Measurements from ENCODE around the gene ACYP2.
"Not testable (repeated sequence)": the region's sequence is repeated elsewhere in the genome, so short reads cannot be mapped to it uniquely, and the experiment has no call there.

The ACYP2 gene

GRCh38 chr2:54306556-54306955 is 191.1 kb downstream of the ACYP2 start:
- no peaks in the 10 kb centered on the region; a peak in 1 of 22 replicates for H3K9me3 ChIP-seq (replicated peaks in 1 of 11)
- H3K36me3 ChIP-seq, result no peaks in the 10 kb centered on the region
- peaks cover 0 to 11% (median 2%) of the 10 kb centered on the region in 10 experiments; a peak in 7 of 20 replicates for H3K4me1 ChIP-seq
- no peak overlapping the region for H3K27ac ChIP-seq
- no peaks in the 10 kb centered on the region for H4K20me1 ChIP-seq
- no peaks in the 10 kb centered on the region for H3K27me3 ChIP-seq
- no peak for TF ChIP-seq Cebpa-rat (IDR thresholded peaks at IDR 0.05)
- H3K4me2 ChIP-seq, result no peak overlapping the region
- no peak overlapping the region for H3K4me3 ChIP-seq
- no peak overlapping the region for H3K9ac ChIP-seq

GRCh38 chr2:54308186-54308585 is 192.8 kb downstream of the ACYP2 start:
- no peak overlapping the region for H3K27ac ChIP-seq
- no peak for TF ChIP-seq Cebpa-rat (IDR thresholded peaks at IDR 0.05)
- H3K4me2 ChIP-seq, result no peak overlapping the region
- no peaks in the 10 kb centered on the region for H3K36me3 ChIP-seq
- H4K20me1 ChIP-seq, result no peaks in the 10 kb centered on the region
- H3K9me3 ChIP-seq (replicated peaks in 1 of 11), result peaks cover 0 to 10% (median 0%) of the 10 kb centered on the region in 11 experiments; a peak in 4 of 22 replicates
- peaks cover 0 to 11% (median 2%) of the 10 kb centered on the region in 10 experiments; a peak in 7 of 20 replicates for H3K4me1 ChIP-seq
- H3K4me3 ChIP-seq, result no peak overlapping the region
- H3K27me3 ChIP-seq, result no peaks in the 10 kb centered on the region
- no peak overlapping the region for H3K9ac ChIP-seq

DNA sequence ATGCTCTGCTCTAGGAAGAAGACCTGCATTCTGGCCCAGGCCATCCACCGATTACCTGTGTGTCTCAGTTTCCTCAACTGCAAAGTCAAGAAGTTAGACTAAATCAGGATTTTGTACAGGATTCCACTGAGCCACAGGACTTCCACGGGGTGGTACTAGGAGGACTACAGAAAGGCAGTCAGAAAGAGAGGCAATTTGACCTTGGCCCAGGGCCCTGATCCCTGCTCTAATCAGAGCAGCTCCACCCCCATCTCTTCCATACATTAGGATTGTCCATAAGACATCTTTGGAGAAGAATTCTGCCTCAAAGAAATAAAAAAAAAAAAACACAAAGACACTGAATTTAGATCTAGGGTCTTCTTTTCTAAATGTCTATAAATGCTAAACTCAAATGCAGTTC is 193.4 kb downstream of the ACYP2 start:
- H3K4me3 ChIP-seq, result no peak overlapping the region
- no peak overlapping the region for H3K27ac ChIP-seq
- H3K27me3 ChIP-seq, result no peaks in the 10 kb centered on the region
- peaks cover 0 to 11% (median 0%) of the 10 kb centered on the region in 11 experiments; a peak in 4 of 22 replicates for H3K9me3 ChIP-seq (replicated peaks in 1 of 11)
- no peak overlapping the region for H3K4me2 ChIP-seq
- H3K36me3 ChIP-seq, result no peaks in the 10 kb centered on the region
- H3K9ac ChIP-seq, result no peak overlapping the region
- H3K4me1 ChIP-seq, result peaks cover 0 to 11% (median 2%) of the 10 kb centered on the region in 10 experiments; a peak in 7 of 20 replicates
- TF ChIP-seq Cebpa-rat (IDR thresholded peaks at IDR 0.05), result no peak
- H4K20me1 ChIP-seq, result no peaks in the 10 kb centered on the region

DNA sequence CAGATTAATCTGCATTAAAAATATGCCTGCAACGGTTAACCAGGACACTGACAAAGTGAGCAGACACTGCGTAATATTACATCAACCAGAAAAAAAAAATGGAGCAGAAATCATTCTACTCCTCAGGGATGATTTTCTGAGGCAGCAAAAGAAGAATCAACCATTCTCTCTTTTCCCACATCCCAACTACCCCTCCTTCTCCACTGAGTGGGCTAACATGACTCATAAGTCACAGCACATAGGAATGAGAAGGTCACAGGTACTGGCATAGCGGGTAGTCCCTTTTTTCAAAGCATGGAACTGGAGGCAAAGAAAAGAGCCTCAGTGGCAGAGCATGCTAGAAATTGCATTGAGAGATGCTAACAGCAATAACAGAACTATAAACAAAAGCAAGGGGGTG is 194.9 kb downstream of the ACYP2 start:
- Histone ChIP-seq H3K4me2 (peak overlapping the region in 3 of 11 experiments; percentile 23 to 67 (median 56); a peak in 3 of 22 replicates), H3K27me3 (no peaks in the 10 kb centered on the region), H3K4me3 (no peak overlapping the region), H3K9me3 (replicated peaks in 1 of 11) (peaks cover 0 to 11% (median 0%) of the 10 kb centered on the region in 11 experiments; a peak in 4 of 22 replicates), H4K20me1 (no peaks in the 10 kb centered on the region), H3K9ac (no peak overlapping the region), H3K4me1 (peaks cover 0 to 11% (median 2%) of the 10 kb centered on the region in 10 experiments; a peak in 7 of 20 replicates), H3K27ac (no peak overlapping the region), H3K36me3 (no peaks in the 10 kb centered on the region)
- TF ChIP-seq Cebpa-rat (IDR thresholded peaks at IDR 0.05), result no peak

DNA sequence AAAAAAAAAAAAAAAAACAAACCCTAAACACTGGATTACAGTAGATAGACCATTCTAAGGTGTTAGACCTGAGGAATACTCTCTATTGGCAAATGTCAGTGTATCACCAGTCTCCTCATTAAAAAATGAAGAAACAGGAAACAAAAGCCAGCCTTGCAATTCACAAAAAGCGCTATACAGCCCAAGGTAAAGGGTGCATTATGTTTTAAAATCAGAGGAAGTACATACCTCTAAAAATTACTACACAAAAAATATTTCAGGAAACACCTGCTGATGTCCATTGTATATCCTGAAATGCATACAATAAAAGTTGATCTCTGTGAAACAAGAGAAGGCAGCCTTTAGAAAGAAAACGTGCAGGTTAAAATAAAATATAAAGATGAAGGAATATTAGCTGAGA is 195.5 kb downstream of the ACYP2 start:
- Histone ChIP-seq H3K4me1 (peaks cover 0 to 11% (median 2%) of the 10 kb centered on the region in 10 experiments; a peak in 7 of 20 replicates), H4K20me1 (no peaks in the 10 kb centered on the region), H3K4me2 (peak overlapping the region in 7 of 11 experiments; percentile 7 to 67 (median 35); a peak in 11 of 22 replicates), H3K27ac (no peak overlapping the region), H3K9ac (no peak overlapping the region), H3K36me3 (no peaks in the 10 kb centered on the region), H3K9me3 (replicated peaks in 1 of 11) (peaks cover 0 to 12% (median 0%) of the 10 kb centered on the region in 11 experiments; a peak in 5 of 22 replicates), H3K27me3 (no peaks in the 10 kb centered on the region), H3K4me3 (no peak overlapping the region)
- no peak for TF ChIP-seq Cebpa-rat (IDR thresholded peaks at IDR 0.05)

DNA sequence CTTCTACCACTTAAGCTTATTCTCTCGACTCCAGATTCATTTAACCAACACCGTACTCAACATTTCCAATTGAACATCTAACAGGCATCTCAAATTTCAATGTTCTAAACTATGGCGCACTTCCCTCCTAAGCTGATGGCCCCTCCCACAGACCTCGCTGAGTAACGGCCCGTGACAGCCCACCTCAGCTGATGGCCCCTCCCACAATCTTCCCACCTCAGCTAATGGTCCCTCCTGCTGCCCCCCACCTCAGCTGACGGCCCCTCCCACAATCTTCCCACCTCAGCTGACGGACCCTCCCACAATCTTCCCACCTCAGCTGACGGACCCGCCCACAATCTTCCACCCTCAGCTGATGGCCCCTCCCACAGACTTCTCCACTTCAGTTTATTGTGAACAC is 197.7 kb downstream of the ACYP2 start:
- H3K4me3 ChIP-seq, result no peak overlapping the region
- peaks cover 0 to 11% (median 2%) of the 10 kb centered on the region in 10 experiments; a peak in 7 of 20 replicates for H3K4me1 ChIP-seq
- H3K27ac ChIP-seq, result no peak overlapping the region
- H3K4me2 ChIP-seq, result no peak overlapping the region
- H3K36me3 ChIP-seq, result no peaks in the 10 kb centered on the region
- no peaks in the 10 kb centered on the region for H4K20me1 ChIP-seq
- no peak for TF ChIP-seq Cebpa-rat (IDR thresholded peaks at IDR 0.05)
- no peaks in the 10 kb centered on the region for H3K27me3 ChIP-seq
- peaks cover 0 to 16% (median 6%) of the 10 kb centered on the region in 11 experiments; a peak in 11 of 22 replicates for H3K9me3 ChIP-seq (replicated peaks in 1 of 11)
- no peak overlapping the region for H3K9ac ChIP-seq

DNA sequence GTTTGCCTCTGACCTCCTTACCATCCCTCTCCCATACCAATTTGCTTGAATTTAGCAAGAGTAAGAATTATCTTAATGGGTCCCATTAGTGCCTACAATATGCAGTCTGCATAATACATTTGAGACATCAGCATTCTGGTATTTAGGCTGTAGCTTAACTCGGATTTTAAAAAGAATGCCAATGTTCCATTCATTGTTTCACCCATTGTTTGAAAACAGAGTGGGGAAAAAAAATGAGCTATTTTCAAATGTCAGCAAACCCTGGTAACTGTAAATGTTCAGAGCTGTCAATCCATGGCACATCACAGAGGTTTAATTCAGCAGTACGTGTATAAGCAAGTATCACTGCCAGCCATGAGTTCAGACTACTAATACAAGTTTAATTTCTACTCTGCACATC is 202.6 kb downstream of the ACYP2 start:
- Histone ChIP-seq H4K20me1 (no peaks in the 10 kb centered on the region), H3K4me3 (no peak overlapping the region), H3K27ac (no peak overlapping the region), H3K27me3 (no peaks in the 10 kb centered on the region), H3K4me1 (peaks cover 0 to 8% (median 5%) of the 10 kb centered on the region in 10 experiments; a peak in 6 of 20 replicates), H3K4me2 (no peak overlapping the region), H3K36me3 (no peaks in the 10 kb centered on the region), H3K9ac (no peak overlapping the region), H3K9me3 (replicated peaks in 1 of 11) (peaks cover 0 to 9% (median 6%) of the 10 kb centered on the region in 11 experiments; a peak in 10 of 22 replicates)
- no peak for TF ChIP-seq Cebpa-rat (IDR thresholded peaks at IDR 0.05)

DNA sequence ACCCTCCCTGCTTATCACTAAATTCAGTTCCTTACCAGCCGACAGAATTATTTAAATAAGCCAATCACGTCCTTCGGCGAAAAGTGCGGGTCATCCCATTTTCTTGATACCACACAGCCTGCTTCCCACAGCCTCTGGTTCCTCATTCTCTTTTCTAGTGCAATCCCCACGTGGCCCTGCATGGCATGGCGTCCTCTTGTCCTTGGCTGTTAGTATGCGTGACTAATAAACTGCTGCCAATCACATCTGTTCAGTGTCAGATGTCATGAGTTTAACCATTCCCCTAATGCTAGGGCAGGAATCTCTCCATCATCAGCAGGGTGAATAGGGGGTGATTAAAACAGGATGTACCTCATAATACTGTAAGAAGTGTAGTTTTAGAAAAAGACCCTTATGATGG is 203.4 kb downstream of the ACYP2 start:
- Histone ChIP-seq H3K27me3 (no peaks in the 10 kb centered on the region), H3K9ac (no peak overlapping the region), H3K4me2 (no peak overlapping the region), H4K20me1 (no peaks in the 10 kb centered on the region), H3K36me3 (no peaks in the 10 kb centered on the region), H3K9me3 (replicated peaks in 1 of 11) (peaks cover 0 to 9% (median 4%) of the 10 kb centered on the region in 11 experiments; a peak in 9 of 22 replicates), H3K27ac (no peak overlapping the region), H3K4me3 (no peak overlapping the region), H3K4me1 (peaks cover 0 to 8% (median 5%) of the 10 kb centered on the region in 10 experiments; a peak in 6 of 20 replicates)
- TF ChIP-seq Cebpa-rat (IDR thresholded peaks at IDR 0.05), result no peak

DNA sequence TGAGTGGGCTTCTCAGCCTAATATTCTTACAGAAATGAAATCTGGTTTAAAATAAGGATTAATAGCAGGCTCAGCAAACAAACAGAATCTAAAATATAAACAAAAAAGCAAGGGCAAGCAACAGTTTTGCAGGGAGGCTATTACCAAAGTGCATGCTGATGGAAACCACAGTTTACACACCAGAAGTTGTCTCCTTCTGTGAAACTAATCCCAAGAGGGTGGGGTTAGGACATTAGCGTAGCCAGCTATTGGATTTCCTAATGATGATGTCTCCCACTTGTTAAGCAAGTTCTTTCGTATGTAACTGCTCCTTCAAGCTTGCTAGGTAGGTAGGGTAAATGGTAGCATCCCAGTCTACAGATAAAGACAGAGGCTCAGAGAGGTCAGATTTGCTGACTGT is 205.6 kb downstream of the ACYP2 start:
- Histone ChIP-seq H3K4me1 (peaks cover 0 to 8% (median 5%) of the 10 kb centered on the region in 10 experiments; a peak in 6 of 20 replicates), H3K4me3 (no peak overlapping the region), H3K9me3 (replicated peaks in 1 of 11) (peaks cover 20 to 29% (median 24%) of the 10 kb centered on the region in 11 experiments), H3K9ac (no peak overlapping the region), H4K20me1 (no peaks in the 10 kb centered on the region), H3K36me3 (no peaks in the 10 kb centered on the region), H3K27me3 (no peaks in the 10 kb centered on the region), H3K4me2 (peak overlapping the region in 7 of 11 experiments; percentile 0 to 48 (median 10); a peak in 7 of 22 replicates), H3K27ac (no peak overlapping the region)
- peak in 1 of 11 experiments; percentile 27; a peak in 1 of 22 replicates for TF ChIP-seq Cebpa-rat (IDR thresholded peaks at IDR 0.05)

DNA sequence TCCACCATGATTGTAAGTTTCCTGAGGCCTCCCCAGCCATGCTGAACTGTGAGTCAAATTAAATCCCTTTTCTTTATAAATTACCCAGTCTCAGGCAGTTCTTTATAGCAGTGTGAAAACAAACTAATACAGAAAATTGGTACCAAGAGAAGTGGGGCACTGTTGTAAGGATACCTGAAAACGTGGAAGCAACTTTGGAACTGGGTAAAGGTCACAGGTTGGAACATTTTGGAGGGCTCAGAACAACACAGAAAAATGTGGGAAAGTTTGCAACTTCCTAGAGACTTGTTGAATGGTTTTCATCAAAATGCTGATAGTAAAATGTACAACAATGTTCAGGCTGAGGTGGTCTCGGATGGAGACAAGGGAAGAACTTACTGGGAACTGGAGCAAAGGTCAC is 209.1 kb downstream of the ACYP2 start:
- H3K9ac ChIP-seq, H3K27me3 ChIP-seq, H3K4me1 ChIP-seq, H4K20me1 ChIP-seq, H3K4me3 ChIP-seq, H3K27ac ChIP-seq, H3K36me3 ChIP-seq, H3K4me2 ChIP-seq: not testable (repeated sequence)
- H3K9me3 ChIP-seq (replicated peaks in 1 of 11), result peaks cover 19 to 28% (median 23%) of the 10 kb centered on the region in 11 experiments
